Peyer's patch (tissue), 4 donors: ENCODE results near the gene CACHD1.

Source experiments
- POLR2A ChIP-seq, 2 donors: fragments of 450-650 bp; IDR thresholded peaks; one replicate each; pipeline ENCODE4 v1.5.1; 2017; ENCODE audit warnings: antibody characterized with exemption in 2 of 2, mild to moderate bottlenecking in 2 of 2, moderate library complexity in 2 of 2
- TF ChIP-seq, protein P1 (sequence below), 6 experiments: fragments of 450-650 bp in 4 of 6; fragments of 200-600 bp in 2 of 6; sonication (generic) in 1 of 6; IDR thresholded peaks; one replicate each; pipeline ENCODE4 v1.5.1; 2017 to 2019; ENCODE audit warnings: antibody characterized with exemption in 6 of 6, mild to moderate bottlenecking in 3 of 6, moderate library complexity in 1 of 6

DNA sequence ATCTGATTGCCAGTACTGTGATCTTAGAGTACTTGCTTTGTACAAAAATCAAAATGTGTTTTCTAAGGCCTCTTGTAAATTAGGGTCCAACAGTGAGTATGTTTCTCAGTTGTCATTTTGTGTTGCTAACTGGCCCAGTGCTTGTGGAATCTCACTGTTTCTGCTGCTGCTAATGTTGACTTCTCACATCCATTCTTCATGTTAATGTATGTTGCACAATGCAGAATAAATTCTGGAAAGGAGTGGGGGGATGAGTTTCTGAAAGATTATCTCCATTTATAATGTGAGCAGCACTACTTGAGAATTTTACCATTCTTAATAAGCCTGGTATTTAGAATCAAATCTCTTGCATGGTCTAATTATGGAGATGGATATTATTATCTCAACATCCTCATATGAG is 57.9 kb downstream of the CACHD1 start:
- TF ChIP-seq, protein P1, sequence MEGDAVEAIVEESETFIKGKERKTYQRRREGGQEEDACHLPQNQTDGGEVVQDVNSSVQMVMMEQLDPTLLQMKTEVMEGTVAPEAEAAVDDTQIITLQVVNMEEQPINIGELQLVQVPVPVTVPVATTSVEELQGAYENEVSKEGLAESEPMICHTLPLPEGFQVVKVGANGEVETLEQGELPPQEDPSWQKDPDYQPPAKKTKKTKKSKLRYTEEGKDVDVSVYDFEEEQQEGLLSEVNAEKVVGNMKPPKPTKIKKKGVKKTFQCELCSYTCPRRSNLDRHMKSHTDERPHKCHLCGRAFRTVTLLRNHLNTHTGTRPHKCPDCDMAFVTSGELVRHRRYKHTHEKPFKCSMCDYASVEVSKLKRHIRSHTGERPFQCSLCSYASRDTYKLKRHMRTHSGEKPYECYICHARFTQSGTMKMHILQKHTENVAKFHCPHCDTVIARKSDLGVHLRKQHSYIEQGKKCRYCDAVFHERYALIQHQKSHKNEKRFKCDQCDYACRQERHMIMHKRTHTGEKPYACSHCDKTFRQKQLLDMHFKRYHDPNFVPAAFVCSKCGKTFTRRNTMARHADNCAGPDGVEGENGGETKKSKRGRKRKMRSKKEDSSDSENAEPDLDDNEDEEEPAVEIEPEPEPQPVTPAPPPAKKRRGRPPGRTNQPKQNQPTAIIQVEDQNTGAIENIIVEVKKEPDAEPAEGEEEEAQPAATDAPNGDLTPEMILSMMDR (IDR thresholded peaks at IDR 0.05), result no peak
- TF ChIP-seq POLR2A (IDR thresholded peaks at IDR 0.05), result no peak
